GM19324 (cell line): ENCODE data around the gene LSAMP.

Experiments used
- ATAC-seq: cut with Tn5 transposase; IDR thresholded peaks from one replicate; pipeline ENCODE4 v1.9.1; 2021; ENCODE audit warnings: mild to moderate bottlenecking, moderate library complexity; ENCODE audit not compliant: unreplicated experiment, low FRiP score

The LSAMP gene

DNA sequence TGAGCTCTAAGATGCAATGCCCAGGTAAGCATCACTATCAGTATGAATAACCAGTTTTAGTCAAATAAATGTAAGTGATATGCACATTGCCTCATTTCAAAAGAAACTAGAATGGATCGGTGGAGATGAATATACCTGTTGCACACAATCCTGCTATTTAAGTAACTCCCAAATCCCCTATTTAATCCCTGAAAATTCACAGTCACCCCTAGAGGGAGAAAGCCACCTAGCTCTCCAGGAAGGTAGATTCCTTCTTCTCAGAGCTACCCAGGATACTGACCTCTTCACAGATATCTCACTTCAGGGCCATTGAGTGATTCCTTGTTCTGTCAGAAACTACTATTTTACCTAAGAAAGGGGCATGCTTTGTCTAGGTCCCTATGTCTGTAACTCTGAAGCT, 11.7 kb downstream of the LSAMP start:
- no peak for ATAC-seq

DNA sequence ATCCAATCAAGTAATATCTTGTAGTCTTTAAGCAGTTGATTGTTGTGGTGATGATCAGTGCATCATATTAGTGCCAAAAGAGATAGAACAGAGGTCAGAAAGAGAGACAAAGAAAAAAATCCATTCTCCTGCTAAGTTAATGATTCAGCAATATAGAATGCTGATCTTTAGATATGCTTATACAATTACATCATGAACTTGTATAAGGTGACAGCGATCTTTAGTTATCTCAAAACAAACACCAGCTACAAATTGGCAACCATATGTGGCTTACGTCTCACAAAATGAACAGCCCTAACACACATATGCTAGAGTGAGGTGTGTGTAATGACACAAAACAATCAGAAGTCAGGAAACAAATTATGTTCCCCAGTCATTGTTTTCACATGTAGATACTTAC, 12.5 kb downstream of the LSAMP start:
- no peak for ATAC-seq

DNA sequence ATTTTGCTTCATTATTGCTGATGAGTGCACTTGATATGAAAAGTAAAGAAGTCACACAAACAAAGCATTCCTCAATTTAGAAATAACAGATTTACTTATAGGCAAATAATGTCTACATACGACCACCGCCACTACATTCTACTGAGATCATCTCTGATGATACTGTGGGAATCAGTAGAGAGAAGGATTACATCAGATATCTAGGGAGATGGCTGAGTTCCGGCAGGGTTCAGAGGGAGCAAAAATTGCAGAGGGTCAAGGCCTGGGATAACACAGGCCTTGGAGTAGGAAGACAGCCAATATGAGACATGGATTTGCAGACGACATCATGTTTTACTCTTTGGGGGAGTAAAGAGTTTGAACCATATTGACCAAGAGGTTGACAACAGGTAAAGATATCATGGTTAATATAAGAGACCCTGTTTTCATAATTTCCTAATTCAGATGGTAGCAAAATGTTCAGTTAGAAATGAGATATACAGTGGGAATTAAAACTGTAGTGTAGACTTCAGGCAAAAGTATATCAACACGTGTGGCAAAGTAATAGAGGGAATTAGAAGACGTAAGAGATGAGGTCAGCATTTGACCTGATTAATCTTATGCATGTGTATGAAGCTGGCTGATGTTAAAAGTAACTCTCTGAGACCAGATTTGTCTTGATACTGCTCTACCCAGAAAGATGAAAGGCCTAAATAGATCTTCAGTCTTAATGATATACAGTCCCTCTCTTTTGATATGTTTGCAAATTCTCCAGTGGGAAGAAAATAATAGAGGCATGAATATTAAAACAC, 15.6 kb downstream of the LSAMP start:
- ATAC-seq: no peak

DNA sequence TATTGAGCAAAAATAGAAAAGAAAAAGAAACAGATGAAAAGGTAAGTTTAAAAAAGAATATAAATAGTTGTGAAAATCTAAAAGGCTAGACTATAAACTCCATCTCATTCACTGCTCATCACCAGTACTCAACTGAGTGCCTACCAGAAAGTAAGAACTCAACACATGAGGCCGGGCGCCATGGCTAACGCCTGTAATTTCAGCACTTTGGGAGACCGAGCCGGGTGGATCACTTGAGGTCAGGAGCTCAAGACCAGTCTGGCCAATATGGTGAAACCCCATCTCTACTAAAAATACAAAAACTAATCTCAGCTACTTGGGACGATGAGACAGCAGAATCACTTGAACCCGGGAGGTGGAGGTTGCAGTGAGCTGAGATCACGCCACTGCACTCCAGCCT, 19.3 kb downstream of the LSAMP start:
- no peak for ATAC-seq

DNA sequence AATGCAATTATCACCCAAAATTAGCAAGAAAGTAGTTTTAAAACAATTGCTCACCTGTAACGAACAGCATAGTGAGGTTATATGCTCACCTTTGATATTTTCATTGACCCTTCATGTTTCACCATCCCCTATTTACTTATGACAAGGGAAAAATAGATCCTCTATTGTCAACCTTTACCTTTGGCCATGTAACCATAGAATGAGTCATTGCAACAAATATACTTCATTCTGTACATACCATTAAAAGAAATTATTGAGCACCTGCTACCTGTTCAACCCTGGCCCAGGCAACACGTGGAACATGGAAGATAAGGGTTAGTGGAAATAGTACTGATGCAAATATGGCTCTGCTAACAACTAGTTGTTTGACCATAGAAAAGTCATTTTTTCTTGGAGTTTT, 20.2 kb downstream of the LSAMP start:
- ATAC-seq: no peak

DNA sequence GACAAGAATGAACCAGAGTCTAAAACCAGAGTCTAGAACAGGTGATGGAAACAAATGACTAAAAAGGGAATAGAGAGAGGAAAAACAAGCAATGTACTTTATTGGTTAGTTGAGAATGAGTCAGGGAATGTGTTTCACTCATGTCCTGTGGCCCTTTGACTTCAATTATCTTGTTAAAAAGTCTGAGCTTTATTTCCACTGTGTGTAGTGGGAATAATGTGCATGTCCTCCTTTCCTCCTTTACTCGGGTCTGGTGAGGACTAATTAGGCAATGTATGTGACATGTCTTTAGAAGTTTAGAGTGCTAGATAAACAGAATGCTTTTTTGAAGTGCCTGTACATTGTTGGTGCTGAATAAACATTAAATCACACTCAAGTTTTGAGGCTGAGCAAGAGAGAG, 21.3 kb downstream of the LSAMP start:
- ATAC-seq: no peak

DNA sequence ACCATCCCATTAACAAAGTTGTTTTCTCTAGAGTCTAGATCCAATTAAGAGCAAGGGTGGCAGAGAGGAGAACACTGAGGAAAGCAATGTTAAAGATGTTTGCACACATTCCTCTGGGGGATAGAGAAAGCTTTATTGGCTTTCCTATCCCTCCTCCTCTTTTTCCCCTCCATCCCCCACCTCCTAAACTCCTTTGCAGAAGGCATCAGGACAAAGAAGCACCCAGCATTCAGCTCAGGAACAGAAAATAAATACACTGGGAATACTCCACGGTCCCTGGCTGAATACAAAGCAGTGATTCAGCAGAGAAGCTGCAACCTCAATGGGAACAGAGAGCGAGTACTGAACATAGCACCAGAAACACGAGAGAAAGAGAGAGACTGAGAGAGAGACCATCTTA, 21.9 kb downstream of the LSAMP start:
- ATAC-seq: no peak

DNA sequence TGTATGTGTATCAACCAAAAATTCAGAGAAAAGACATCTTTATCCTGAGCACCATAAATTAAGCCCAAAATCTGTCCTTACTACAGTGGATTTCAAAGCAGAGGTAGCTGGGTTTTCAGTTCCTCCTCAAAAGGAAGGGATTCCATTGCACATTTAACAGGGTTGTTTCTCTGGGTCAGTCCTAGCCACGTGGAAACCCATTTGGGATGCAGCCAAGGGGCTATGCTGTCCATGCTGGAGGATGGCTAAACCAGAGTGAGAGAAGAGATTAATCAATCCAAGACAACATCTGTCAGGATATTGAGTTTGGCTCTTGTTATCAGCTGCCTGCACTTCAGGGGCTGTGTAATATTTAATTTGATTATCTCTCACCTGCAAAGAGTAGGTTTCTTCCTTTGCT, 28.1 kb downstream of the LSAMP start:
- ATAC-seq: no peak

DNA sequence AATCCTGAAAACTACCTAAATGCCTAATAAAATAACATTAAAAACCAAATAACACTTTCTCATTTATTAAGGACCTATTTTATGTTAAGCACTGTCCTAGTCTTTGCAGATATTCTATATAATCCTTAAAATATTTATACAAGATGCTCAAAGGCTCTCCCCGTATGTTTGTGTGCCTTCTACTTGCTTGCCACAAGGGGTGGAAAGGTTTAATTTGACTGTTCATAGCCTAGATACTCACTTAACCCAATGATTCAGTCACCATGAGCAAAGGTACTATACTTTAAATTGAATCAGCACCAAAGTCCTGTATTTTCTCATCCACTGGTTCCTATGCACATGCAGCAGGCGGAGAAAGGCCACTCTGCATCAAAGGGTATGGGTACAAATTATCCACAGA, 32.0 kb downstream of the LSAMP start:
- ATAC-seq: no peak

DNA sequence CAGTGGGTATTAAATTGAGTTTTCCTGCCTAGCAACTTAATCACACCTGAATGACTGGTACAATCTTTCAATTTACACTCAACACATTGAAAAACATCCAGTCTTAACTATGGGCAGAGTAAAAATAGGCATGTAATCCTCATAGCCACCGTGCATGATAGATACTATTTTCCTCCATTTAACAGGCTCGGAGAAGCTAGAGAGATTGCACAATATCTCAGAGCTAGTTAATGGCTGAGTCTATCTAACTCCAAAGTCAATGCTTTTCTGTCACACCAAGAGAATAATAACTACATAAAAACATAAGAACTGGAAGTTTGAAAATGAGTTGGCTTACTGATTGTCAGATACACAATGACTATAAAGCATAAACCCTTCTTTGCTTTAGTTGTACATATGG, 36.8 kb downstream of the LSAMP start:
- ATAC-seq: no peak

DNA sequence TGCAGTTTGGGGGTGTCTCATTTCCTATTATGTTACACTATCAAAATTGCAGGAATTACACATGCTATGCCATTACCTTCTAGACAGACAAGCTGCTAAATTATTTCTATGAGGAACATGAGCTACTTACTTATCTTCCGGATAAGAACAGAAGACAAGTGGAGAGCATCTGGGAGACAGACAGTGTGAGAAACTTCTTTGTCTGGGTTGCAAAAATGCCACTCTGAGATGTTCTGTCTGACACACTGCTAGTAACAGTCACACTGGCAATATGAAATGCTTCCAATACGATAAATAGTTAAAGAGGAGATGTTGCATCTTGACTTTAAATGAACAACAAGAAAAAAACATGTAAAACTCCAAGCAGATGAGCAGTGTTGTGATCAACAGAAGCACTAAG, 40.1 kb downstream of the LSAMP start:
- ATAC-seq: no peak

DNA sequence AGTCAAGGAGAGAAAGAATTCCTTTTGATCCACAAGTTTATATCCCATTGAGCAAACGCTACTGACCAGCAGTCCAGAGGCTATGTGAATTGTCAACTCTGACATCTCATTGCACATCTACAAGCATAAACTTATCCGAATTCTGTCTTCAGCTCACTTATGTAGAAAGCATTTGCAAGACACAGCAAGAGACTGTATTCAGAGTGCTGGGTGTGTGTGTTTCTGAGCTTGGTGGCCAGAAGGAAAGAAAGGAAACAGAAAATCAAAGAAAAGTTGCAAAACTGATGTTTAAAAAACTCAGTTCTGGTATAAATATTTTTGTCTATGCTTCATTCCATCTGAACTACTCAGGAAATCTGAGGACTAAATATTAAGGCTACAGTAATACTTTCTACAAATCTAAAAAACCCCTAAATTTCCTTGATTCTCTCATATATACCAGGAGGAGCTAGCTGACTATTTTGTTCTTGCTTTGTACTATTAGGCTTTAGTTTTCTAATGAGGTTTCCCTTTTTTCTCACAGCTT, 45.5 kb downstream of the LSAMP start:
- no peak for ATAC-seq

DNA sequence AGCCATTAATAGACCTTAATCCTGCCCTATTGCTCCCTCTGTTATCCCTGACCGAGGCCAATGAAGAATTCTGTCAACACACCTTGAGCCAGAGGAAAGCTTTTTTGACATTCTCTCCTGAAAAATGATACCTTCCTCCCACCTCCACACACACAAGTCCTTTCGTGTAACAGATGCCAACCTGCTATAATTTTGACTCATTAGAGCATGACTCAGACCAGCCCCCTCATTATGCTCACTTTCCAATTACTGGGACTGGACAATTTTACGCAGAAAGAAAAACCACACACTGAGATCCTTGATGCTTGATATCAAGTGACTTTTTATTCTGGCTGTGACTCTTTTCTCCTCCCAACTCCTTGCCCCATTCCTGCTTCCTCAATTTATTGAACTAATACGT, 50.9 kb downstream of the LSAMP start:
- ATAC-seq: no peak

DNA sequence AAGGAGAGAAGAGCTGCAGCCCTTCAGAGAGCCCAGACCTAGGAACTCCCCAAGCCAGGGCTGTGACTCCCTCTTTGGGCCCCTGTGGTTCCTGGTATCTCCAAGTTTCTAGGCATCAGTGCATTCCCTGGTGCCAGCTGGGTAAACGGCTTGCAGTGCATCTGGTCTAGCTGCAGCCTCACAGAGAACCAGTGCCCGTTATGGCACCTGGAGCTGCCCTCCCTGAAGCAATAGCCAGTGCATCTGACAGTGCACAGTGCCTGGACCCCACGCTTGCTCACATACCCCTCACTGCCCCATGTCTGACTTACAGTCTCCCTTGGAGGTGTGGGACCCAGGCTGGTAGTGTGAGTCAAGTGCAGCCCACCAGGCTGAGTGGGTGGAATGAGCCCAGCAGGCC, 52.1 kb downstream of the LSAMP start:
- no peak for ATAC-seq

DNA sequence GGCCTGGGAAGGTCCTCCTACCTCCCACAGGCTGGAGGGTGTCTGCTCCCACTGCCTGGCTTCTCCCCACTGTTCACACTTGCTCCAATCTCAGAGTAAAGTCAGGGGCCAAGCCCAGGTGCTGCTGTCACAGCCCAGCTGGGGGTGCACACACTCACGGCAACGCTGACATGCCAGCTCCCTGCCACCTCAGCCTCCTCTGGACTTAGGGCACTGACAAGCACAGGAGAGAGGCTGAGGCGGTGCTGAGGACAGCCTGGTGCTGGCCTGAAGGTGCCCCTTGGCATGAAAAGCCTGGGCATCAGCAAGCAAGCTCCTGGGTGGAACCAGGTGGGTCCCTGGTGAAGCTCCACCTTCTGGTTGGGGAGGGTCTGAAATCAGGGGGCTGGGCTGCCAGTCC, 53.0 kb downstream of the LSAMP start:
- ATAC-seq: no peak

DNA sequence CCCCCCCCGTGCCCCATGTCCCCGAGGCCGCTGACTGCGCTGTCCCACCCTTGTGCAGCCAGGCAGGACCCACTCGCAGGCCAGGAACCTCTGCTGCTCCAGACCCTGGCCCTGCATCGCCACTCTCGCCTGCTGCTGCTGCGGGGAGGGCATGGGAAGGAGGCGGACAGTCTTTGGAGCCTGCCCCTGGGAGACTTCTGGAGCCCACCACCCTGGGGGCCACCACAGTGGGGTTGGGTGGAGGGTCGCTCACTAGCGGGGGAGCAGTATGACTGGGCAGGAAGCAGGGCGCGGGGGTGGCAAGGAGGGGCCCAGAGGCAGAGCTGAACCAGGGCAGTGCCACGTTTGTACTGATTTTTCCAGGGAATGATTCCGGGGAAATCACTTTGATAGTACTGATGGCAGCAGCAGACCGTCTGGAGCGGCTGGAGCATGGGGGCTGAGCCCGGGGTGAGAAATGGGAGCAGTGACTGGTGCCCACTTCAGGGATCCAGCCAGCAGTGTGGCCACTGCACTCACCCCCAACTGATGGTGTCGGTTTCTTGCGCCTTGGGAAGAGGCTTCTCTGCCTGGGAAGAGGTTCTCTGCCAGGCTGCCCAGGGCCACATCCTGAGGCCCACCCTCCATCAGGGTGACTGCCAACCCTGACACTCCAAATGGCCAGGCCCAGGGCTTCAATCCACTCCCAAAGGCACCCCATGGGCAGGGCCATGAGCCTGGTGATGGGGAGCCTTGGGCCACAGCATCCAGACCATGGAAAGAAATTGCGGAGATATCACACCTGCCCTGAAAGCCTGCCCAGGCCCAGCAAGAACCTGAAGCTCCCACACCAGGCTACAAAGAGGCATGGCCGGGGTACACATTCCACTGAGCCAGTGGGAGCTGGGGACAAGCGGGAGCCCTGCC, 53.7 kb downstream of the LSAMP start:
- ATAC-seq: no peak

DNA sequence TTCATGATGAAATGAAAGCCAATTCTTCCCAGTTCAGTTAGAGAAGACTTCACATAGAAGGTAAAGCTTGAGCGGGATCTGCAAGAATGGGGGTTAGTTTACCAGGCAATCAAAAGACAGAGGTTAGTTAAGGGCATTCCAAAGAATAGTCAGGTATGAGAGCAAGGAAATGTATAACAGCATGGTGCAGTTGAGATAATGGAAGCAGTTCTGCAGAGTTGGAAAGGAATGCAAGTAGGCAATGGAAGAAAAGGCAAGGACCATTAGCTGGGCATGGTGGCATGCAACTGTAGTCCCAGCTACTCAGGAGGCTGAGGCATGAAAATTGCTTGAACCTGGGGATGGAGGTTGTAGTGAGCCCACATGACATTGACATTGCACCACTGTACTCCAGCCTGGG, 55.0 kb downstream of the LSAMP start:
- no peak for ATAC-seq

DNA sequence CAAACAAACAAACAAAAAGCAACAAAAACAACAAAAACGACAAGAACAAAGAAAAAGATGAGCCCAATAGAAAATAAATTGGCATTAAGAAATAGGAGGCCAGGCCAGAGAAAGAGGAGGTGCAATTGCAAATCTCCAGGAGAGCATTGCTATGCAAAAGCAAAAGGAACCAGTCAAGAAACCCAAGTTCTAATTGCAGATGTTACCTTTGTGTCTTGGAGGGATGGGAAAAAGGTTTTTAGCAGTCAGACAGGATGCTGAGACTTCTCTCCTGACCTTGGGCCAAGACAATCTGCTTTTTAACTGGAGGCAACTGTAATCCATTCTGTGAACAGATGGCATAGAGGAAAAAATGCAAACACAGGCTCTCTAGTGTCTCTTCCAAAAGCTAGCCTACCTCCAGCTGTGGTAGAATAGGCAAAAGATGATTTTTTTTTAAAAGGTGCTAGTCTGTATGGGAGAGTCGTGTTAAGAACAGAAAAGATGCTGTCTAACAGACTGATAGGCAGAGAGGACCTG, 56.4 kb downstream of the LSAMP start:
- ATAC-seq: no peak

DNA sequence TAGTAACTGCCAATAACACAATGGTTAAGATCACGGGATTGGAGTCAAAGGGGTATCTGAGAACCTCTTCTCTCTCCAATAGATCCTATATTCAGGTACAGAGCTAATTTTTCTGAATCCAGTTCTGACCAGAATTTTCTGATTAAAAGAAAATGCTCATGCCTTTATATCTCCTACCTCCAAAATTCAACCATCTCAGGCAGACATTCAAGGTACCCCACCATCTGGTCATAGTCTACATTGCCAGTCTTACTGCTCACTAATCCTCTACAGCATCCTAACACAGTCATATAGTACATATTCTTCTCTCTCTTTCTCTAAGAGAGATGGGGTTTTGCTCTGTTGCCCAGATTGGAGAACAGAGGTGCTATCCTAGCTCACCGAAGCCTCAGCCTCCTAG, 59.1 kb downstream of the LSAMP start:
- ATAC-seq: no peak

DNA sequence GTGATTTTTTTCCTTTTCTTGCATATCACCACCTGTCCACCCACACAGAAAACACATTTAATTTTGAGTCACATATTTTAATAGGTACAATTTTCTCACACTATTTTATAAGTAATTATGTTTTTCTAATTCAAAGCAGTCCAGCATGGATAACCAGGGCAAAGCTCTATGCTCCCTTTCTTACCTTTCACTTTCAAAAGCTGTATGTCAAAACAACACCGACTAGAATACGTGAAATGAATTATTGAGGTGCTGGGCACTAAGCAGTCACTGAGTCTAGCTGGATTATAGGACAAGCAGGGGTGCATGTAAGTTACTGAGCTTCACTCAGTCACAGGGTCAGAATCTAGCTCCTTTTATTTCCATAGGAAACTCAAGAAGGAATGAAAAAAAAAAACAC, 60.6 kb downstream of the LSAMP start:
- ATAC-seq: no peak

DNA sequence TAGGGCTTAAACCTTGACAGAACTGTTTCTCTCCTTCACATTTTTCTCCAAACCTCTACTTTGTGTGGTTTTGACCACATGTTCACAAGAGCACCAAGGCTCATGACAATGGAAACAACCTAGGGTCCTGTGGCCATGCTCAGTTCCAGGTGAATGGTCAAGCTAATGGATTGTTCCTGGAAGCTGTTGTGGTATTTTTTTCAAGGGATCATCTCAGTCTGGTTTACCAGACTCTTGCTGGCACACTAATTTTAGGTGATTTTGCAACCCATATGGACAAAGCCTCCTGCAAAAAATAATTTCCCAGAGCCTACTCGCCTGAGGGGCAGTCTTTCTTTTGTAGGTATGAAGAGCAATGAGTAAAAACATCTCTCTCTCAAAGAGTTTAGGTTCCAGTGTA, 67.2 kb downstream of the LSAMP start:
- no peak for ATAC-seq
